H1 (cell line): ENCODE results near the gene TPST2. TPM values are rescaled to one million over a fixed set of nuclear protein-coding genes. Genes with fewer than 3 reads are reported as not detected.

Experiments used
- CTBP2 ChIP-seq: IDR thresholded peaks from 2 replicates; pipeline ENCODE4 v1.7.0; 2011; ENCODE audit warnings: borderline replicate concordance, mild to moderate bottlenecking, moderate library complexity, mixed read lengths, low read length; ENCODE audit not compliant: insufficient read depth, insufficient read length
- JUND ChIP-seq: IDR thresholded peaks from 2 replicates; pipeline ENCODE4 v1.6.1; 2011; ENCODE audit warnings: mild to moderate bottlenecking, improper control_type of control experiment, low read length
- POLR2AphosphoS5 ChIP-seq: IDR thresholded peaks from 2 replicates; pipeline ENCODE4 v1.6.1; 2011; ENCODE audit warnings: low read depth, low read length
- RFX5 ChIP-seq: IDR thresholded peaks from 2 replicates; pipeline ENCODE4 v1.6.1; 2011; ENCODE audit warnings: low read depth, low read length, improper control_type of control experiment, borderline replicate concordance
- polyA plus RNA-seq, 7 experiments: library from polyadenylated mRNA; depleted of rRNA in 3 of 7; stranded (reverse) in 5 of 7; unstranded in 2 of 7; fragments of >200 nt in 5 of 7; fragments of 200-250 nt in 2 of 7; gene quantifications; 1 replicate in 5 of 7; 2 replicates in 1 of 7; 4 replicates in 1 of 7; pipeline versions ENCODE4 v1.2.1 to v1.2.3, GENCODE V29; 2011 to 2013; ENCODE audit warnings: missing spikeins in 2 of 7, mixed read lengths in 2 of 7
- total RNA-seq: library from RNA; stranded (reverse); fragmentation: NEBNext Ultra II Directional; extraction: Animal tissue kit (Norgen Biotek cat#: 25700); gene quantifications from 2 replicates; pipeline ENCODE4 v1.2.1, GENCODE V29; 2021

TPST2 gene
- total and polyA plus RNA-seq, 2 of the 8 experiments (the other 6 are each of a cell fraction or from before 2014, with no cell fraction given) = 58.8 to 143 TPM

DNA sequence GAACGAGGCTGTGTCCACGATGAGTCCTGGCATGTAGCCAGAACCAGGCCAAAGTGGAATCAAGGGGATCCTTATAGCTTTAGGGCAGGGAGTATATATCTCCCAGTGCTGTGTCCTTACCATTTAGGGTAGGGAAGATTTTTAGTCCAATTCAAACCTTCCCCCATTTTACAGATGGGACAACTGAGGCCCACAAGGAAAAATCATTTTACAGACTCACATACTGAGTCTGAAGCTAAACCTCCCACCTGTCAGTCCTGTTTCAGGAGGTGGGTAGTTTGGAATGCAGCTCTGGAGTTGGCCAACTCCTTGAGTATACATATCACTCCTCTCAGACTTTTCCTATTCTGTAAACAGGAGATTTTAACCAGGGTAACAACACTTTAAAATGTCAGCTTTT is 44.5 kb downstream of the TPST2 start (continued):
- TF ChIP-seq RFX5 (no peak), JUND (no peak), CTBP2 (no peak), POLR2AphosphoS5 (no peak)
